ENCODE results near the gene FKBP15.
A peak's percentile ranks its signal among the peaks of the same experiment; 100 is the strongest.

The FKBP15 gene, protein sequence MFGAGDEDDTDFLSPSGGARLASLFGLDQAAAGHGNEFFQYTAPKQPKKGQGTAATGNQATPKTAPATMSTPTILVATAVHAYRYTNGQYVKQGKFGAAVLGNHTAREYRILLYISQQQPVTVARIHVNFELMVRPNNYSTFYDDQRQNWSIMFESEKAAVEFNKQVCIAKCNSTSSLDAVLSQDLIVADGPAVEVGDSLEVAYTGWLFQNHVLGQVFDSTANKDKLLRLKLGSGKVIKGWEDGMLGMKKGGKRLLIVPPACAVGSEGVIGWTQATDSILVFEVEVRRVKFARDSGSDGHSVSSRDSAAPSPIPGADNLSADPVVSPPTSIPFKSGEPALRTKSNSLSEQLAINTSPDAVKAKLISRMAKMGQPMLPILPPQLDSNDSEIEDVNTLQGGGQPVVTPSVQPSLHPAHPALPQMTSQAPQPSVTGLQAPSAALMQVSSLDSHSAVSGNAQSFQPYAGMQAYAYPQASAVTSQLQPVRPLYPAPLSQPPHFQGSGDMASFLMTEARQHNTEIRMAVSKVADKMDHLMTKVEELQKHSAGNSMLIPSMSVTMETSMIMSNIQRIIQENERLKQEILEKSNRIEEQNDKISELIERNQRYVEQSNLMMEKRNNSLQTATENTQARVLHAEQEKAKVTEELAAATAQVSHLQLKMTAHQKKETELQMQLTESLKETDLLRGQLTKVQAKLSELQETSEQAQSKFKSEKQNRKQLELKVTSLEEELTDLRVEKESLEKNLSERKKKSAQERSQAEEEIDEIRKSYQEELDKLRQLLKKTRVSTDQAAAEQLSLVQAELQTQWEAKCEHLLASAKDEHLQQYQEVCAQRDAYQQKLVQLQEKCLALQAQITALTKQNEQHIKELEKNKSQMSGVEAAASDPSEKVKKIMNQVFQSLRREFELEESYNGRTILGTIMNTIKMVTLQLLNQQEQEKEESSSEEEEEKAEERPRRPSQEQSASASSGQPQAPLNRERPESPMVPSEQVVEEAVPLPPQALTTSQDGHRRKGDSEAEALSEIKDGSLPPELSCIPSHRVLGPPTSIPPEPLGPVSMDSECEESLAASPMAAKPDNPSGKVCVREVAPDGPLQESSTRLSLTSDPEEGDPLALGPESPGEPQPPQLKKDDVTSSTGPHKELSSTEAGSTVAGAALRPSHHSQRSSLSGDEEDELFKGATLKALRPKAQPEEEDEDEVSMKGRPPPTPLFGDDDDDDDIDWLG

DNA sequence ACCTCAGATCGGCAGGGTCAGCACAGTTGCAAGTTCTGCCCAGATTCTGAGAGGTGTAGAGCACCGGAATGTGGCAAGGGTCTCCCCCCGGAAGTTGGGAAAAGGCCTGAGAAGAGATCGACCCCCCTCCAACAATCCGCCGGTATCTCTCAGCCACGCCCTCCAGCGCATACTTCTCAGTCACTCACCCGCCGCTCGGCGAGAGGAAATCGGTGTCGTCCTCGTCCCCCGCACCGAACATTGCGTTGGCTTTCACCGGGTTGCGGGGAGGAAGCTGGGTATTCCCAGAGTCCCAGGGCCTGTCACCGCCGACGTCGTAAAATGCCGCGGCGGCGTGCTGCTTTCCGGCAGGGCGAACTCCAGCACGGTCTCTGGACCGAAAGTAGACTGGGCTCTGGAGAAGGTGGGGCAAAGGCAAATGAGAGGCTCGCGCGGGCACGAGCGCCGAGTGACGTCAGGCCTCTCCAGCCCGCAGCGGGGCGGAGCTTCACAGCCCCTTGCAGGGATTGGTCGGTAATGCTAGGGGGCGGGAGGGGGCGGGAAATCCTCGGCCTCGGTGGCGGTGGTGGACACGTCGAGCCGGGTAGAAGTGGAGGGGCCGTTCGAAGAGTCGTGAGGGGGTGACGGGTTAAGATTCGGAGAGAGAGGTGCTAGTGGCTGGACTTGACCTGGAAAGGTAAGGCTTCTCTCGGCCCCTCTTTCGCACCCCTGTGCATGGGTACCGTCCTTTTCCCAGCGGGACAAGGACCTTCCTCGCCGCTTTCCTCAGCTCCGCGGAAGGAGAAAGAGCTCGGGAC, at the start of gene FKBP15, which contains the start of gene SLC31A1:
FKBP15 (minus strand) TSS at position 275 of the 797 bp plus-strand sequence; CDS start at position 241, 34 bp downstream.
SLC31A1 (plus strand) TSS at position 542 of the 797 bp plus-strand sequence. CDS start 34,605 bp downstream, outside the sequence.
- TF ChIP-seq ARNTL (CRISPR knock-in tag; IDR thresholded peaks at IDR 0.05; ENCODE audit: borderline replicate concordance, low read depth) (no peak), SNAI2 (CRISPR knock-in tag; IDR thresholded peaks at IDR 0.05) (no peak), CSDC2 (CRISPR knock-in tag; IDR thresholded peaks at IDR 0.05) (0 out of 2 replicates have a peak, but pooled peaks have one; percentile 21), CSRNP3 (CRISPR knock-in tag; IDR thresholded peaks at IDR 0.05) (no peak), BACH2 (CRISPR knock-in tag; IDR thresholded peaks at IDR 0.05; ENCODE audit: borderline replicate concordance) (no peak), GLIS3 (CRISPR knock-in tag; IDR thresholded peaks at IDR 0.05) (0 out of 2 replicates have a peak, but pooled peaks have one; percentile 40), RARB (CRISPR knock-in tag; IDR thresholded peaks at IDR 0.05) (no peak)
- peak; percentile 98 for ATAC-seq

DNA sequence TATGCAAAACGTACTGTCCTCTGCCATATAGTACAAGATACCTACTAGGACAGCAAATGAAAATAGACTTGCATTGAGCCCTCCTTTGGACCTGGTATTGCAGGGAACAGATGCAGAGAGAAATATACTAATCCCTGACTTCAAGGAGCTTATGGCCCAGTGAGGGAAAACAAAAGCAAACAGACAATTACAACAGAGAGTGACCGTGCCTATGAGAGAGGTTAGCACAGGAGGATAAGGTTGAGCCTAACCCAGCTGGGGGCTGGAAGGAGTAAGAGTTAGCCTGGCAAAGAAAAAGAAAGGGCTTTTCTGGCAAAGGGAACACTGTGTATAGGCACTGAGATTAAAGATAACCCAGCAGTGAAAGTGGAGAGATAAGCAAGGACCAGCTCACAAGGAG, 48.8 kb upstream of the FKBP15 start:
- no peak for ATAC-seq
- no peak for TF ChIP-seq ZNF565 (CRISPR knock-in tag; conservative IDR thresholded peaks at IDR 0.05; ENCODE audit: low read depth)
- TF ChIP-seq, protein P1, sequence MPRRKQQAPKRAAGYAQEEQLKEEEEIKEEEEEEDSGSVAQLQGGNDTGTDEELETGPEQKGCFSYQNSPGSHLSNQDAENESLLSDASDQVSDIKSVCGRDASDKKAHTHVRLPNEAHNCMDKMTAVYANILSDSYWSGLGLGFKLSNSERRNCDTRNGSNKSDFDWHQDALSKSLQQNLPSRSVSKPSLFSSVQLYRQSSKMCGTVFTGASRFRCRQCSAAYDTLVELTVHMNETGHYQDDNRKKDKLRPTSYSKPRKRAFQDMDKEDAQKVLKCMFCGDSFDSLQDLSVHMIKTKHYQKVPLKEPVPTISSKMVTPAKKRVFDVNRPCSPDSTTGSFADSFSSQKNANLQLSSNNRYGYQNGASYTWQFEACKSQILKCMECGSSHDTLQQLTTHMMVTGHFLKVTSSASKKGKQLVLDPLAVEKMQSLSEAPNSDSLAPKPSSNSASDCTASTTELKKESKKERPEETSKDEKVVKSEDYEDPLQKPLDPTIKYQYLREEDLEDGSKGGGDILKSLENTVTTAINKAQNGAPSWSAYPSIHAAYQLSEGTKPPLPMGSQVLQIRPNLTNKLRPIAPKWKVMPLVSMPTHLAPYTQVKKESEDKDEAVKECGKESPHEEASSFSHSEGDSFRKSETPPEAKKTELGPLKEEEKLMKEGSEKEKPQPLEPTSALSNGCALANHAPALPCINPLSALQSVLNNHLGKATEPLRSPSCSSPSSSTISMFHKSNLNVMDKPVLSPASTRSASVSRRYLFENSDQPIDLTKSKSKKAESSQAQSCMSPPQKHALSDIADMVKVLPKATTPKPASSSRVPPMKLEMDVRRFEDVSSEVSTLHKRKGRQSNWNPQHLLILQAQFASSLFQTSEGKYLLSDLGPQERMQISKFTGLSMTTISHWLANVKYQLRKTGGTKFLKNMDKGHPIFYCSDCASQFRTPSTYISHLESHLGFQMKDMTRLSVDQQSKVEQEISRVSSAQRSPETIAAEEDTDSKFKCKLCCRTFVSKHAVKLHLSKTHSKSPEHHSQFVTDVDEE (CRISPR knock-in tag; IDR thresholded peaks at IDR 0.05): no peak
- no peak for TF ChIP-seq TCF4 (CRISPR knock-in tag; IDR thresholded peaks at IDR 0.05; ENCODE audit: borderline replicate concordance)
- TF ChIP-seq CSRNP3 (CRISPR knock-in tag; IDR thresholded peaks at IDR 0.05): no peak
- TF ChIP-seq CSDC2 (CRISPR knock-in tag; IDR thresholded peaks at IDR 0.05): no peak
- TF ChIP-seq ISL1 (CRISPR knock-in tag; IDR thresholded peaks at IDR 0.05): no peak

GRCh38 chr9:113269355-113269754, 48.3 kb upstream of the FKBP15 start:
- no peak for ATAC-seq
- TF ChIP-seq PPARA (CRISPR knock-in tag; IDR thresholded peaks at IDR 0.05; ENCODE audit: borderline replicate concordance) (no peak), ZNF70 (CRISPR knock-in tag; IDR thresholded peaks at IDR 0.05) (no peak), ZFP3 (CRISPR knock-in tag; IDR thresholded peaks at IDR 0.05) (no peak), ZNF8 (CRISPR knock-in tag; IDR thresholded peaks at IDR 0.05) (no peak), ISL1 (CRISPR knock-in tag; IDR thresholded peaks at IDR 0.05) (no peak), PATZ1 (CRISPR knock-in tag; IDR thresholded peaks at IDR 0.05; ENCODE audit: borderline replicate concordance) (no peak), CREB5 (CRISPR knock-in tag; IDR thresholded peaks at IDR 0.05; ENCODE audit: low read depth) (no peak), BACH2 (CRISPR knock-in tag; IDR thresholded peaks at IDR 0.05; ENCODE audit: borderline replicate concordance) (no peak), ZNF565 (CRISPR knock-in tag; conservative IDR thresholded peaks at IDR 0.05; ENCODE audit: low read depth) (no peak), TCF4 (CRISPR knock-in tag; IDR thresholded peaks at IDR 0.05; ENCODE audit: borderline replicate concordance) (no peak), ARNTL (CRISPR knock-in tag; IDR thresholded peaks at IDR 0.05; ENCODE audit: borderline replicate concordance, low read depth) (no peak), GLIS3 (CRISPR knock-in tag; IDR thresholded peaks at IDR 0.05) (no peak), TOX (CRISPR knock-in tag; IDR thresholded peaks at IDR 0.05; ENCODE audit: borderline replicate concordance) (no peak), OSR1 (CRISPR knock-in tag; IDR thresholded peaks at IDR 0.05) (no peak), ZFP30 (CRISPR knock-in tag; IDR thresholded peaks at IDR 0.05) (no peak)
- TF ChIP-seq, protein P2, sequence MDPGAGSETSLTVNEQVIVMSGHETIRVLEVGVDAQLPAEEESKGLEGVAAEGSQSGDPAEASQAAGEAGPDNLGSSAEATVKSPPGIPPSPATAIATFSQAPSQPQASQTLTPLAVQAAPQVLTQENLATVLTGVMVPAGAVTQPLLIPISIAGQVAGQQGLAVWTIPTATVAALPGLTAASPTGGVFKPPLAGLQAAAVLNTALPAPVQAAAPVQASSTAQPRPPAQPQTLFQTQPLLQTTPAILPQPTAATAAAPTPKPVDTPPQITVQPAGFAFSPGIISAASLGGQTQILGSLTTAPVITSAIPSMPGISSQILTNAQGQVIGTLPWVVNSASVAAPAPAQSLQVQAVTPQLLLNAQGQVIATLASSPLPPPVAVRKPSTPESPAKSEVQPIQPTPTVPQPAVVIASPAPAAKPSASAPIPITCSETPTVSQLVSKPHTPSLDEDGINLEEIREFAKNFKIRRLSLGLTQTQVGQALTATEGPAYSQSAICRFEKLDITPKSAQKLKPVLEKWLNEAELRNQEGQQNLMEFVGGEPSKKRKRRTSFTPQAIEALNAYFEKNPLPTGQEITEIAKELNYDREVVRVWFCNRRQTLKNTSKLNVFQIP (CRISPR knock-in tag; IDR thresholded peaks at IDR 0.05; ENCODE audit: borderline replicate concordance, low read depth): no peak

Measured in SK-N-SH treated with all-trans-retinoic acid at 6 μM for 48 hours (cell line).